Fibroblast of skin of right biceps (primary cell): ENCODE results near the gene RBM33.

ENCODE experiments used
- DNase-seq: peaks from one replicate; pipeline ENCODE4 v3.0.0-alpha.2; 2013

The RBM33 gene

DNA sequence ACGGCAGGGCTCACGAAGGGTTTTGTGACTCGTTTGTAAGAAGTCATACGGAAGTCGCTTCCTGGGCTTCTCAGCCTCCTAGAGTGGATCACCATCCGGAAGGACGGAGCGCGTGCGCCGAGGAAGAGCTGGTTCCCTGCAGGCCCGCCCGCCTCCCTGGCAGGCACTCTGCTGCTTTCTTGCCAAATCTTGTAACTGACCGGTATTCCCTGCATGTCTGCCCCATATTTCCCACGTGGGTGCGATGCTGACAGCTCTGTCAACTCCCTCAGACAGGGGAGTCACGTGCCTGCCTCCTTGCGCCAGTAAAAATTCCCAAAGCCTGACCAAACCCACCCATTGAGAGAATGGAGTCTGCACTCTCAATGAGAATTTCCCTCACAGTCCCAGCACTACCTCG lies 155.1 kb downstream of the RBM33 start:
- no peak for DNase-seq

GRCh38 chr7:155800301-155800700 lies 155.8 kb downstream of the RBM33 start:
- no peak for DNase-seq

GRCh38 chr7:155800741-155801267 lies 156.3 kb downstream of the RBM33 start:
- DNase-seq: no peak

DNA sequence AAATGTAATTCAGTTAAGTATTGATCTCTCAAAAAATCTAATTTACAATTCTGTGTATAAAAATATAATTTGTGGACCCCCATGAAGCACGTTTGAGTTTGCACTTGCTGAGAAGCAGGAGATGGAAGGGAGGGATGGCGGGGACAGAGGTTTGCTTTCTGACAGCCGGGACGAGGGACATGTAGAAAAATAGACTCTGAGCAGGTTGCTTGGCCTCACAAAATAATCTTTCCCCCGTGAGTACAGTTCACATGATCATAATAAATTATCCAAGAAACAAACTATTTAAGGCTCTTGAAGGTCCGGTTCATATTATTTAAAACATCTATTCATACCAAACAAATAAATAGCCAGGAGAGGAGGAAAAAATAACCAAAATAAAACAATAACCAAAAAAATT lies 157.8 kb downstream of the RBM33 start:
- DNase-seq: no peak

GRCh38 chr7:155802906-155803417 lies 158.5 kb downstream of the RBM33 start:
- DNase-seq: no peak

DNA sequence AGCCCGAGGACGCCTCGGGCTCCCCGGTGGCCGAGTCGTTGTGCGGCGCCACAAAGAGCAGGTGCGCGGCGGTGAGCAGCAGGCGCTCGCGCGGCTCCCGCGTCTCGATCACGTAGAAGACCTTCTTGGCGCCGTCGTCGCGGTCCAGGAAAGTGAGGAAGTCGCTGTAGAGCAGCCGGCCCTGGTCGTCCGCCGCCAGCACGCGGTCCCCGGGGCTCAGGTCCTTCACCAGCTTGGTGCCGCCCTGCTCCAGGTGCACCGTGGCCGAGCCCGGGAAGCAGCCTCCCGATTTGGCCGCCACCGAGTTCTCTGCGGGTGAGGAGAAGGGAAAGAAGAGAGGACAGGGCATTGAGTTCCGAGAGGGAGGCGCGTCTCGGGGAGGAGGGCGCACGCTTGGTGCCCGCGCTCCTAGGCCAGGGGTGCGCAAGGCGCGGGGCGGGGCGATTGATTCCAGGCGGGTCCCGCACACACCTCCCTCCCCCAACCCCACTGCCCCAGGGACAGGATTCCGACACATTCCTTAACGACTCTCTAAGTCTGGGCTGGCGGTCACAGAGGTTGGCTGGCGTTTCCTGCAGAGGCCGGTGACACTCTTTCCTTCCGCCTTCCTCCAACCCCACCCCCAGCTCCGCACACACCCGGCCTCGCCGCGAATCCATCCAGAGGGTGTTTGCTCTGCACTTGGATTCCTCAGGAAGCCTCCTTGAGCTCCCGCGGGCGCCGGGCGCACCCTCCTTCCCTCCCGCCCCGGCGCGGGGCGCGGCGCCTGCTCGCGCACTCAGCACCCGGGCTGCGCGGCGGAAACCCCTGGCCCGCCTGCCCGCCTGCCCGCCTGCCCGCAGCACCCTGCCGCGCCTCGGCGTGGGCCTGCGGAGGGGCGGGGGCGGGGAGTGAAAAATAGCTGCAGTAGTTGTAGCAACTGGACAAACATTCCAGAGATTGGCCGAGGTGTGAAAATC lies 159.2 kb downstream of the RBM33 start:
- DNase-seq: no peak

DNA sequence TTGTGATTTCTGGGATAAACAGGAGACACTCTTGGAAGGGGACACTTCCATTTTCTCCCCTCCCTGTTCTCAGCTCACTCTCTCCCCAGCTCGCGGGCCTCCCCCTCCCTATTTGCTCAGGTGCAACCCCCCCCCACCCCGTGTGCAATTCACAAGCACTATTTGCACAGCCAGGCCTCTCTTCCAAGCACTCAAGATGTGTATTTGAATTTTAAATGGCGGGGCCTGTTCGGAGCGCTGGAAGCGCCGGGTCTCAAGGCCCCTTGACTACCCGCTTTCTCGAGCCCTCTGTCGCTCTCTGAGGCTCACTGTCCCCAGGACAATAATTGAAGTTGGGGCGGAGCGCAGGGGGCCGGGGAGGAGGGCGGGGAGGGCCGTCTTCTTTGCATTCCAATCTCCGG lies 160.0 kb downstream of the RBM33 start:
- no peak for DNase-seq

GRCh38 chr7:155804897-155805825 lies 160.7 kb downstream of the RBM33 start:
- DNase-seq: peak; percentile 64

DNA sequence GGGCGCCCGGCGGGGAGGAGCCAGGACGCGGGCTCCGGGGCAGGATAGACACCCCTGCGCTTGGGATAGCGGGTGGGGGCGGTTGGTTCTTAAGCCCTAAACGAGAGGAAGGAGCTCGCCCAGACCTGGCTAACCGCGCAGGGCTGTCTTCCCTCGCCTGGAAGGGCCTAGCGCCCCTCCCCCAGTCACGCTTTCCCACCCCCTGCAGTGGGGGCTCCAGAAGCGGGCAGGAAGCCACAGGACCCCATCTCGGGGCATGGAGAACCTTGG lies 161.3 kb downstream of the RBM33 start:
- DNase-seq: no peak

- no peak for DNase-seq
These were observed 161.8 kb downstream of the RBM33 start for GRCh38 chr7:155806096-155806871.

DNA sequence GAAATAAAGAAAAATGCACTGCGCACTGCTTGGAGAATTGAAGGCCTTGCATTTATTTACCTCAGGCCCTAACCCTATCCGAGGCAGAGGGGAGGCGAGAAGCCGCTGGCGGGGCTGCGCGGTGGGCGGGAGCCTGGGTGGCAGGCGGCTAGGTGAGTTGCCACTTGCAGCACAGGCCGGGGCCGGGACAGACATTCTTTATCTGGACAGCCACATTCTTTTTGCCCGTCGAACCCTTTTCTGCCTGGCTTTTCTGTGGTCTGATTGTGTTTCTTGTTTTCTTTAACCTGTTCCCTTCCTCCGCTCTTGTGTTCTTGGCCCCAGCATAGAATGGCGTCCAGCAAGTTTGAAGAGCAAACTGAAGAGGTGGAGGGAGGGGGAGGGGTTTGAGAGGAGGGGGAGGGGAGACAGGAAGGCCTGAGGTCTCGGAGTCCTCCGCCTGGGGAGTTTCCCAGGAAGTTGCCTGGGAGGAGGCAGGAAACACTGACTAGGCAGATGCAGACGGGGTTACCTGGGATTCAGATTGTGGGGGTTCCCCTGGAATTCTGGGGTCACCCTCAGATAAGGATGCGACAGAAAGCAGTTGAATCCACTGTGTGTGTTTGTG lies 162.7 kb downstream of the RBM33 start:
- no peak for DNase-seq

- no peak for DNase-seq
These were observed 163.5 kb downstream of the RBM33 start for GRCh38 chr7:155807789-155808548.

GRCh38 chr7:155808549-155809331 lies 164.3 kb downstream of the RBM33 start:
- DNase-seq: no peak

- no peak for DNase-seq
These were observed 165.0 kb downstream of the RBM33 start for GRCh38 chr7:155809332-155809946.

DNA sequence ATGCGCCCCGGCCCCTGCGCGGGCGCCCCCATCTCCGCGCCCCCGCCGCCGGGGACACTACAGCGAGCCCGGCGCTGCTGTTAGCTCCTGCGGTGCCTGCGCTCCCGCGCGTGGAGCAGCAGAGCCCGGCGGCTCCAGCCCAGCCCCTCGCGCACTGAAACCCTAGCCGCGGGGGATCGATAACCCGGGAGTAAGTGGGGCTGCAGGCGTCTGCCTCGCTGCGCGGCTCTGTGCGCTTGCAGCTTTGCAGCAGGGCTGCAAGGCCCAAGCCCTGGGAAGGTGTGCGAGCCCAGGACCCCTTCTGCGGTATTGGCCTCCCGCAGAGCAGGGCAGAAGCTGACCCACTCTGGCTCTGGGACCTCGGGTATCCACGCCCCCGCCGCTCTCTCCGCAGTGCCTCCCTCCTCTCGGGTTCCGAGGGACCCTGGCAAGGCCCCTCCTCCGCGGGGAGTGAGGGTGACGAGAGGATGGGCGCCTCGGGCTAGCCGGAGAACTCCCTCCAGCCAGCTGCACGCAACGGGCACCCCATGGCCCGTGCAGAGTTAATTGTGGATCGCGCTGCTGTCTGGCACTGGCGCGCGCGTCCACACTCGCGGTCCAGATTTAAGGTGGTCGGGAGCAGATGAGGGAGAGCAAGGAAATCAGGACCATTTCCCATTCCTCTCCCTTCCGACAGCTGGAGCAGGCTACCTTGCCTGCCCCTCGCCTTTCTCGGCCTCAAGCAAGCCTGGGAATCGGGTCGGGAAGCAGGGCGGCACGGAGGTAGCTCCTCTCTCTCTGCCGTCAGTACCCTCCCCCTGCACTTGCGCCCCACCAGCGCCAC lies 165.7 kb downstream of the RBM33 start:
- DNase-seq: no peak

GRCh38 chr7:155810770-155811559 lies 166.5 kb downstream of the RBM33 start:
- no peak for DNase-seq

- no peak for DNase-seq
These were observed 167.1 kb downstream of the RBM33 start for GRCh38 chr7:155811560-155811894.
